GM15510 (cell line): ENCODE measurements around the gene NFIB.

Experiments
- POLR2A ChIP-seq: IDR thresholded peaks from 3 replicates; pipeline ENCODE4 v1.6.1; 2011; ENCODE audit warnings: borderline replicate concordance; ENCODE audit not compliant: insufficient read length; ENCODE audit errors: extremely low read depth

Gene NFIB

DNA sequence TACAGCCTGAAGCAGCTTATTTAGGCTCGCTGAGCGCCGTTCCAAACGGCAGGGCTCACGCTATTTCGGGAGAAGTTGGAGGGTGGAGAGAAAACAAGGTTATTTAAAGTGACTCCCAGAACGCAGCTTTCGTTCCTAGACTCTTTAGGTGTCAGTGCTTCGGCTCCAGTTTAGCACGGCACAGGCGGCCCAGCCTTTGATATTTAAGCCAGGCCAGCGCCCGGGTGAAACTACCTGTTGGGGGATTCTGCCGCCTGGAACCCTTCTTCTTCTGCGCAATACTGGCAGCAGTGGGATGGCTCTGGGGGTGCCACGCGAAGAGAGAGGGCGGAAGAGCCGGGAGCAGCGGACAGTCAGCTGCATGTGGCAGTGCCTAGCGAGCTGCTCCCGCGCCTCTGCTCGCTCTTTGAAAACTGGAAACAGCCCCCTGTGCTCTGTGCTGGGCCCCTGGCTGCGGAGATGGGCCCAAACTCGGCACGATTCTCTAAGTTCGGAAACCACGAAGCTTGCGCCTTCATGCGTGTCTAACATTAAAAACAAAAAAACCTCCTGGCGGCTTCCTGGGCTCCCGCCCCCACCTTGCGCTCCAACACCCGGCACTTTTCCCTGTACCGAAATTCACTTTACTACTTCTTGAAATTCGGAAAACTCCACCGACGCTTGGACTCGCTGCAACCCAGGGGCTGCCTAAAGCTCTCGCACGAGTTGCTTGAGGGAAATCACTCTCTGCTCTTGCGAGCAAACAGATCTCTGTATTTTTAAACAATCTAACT is 34.6 kb upstream of the NFIB start:
- no peak for TF ChIP-seq POLR2A

DNA sequence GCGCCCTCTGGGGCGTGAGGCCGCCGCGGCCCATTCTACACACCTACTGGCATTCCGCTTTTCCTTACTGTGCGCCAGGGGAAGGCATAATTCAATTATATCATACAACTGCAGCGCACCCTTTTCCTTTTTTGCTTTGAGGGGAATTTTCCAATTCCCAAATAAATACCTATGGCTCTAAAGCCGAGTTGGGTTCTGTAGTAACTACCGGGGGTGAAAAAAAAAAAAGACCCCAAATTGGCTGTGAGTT is 34.1 kb upstream of the NFIB start:
- no peak for TF ChIP-seq POLR2A

DNA sequence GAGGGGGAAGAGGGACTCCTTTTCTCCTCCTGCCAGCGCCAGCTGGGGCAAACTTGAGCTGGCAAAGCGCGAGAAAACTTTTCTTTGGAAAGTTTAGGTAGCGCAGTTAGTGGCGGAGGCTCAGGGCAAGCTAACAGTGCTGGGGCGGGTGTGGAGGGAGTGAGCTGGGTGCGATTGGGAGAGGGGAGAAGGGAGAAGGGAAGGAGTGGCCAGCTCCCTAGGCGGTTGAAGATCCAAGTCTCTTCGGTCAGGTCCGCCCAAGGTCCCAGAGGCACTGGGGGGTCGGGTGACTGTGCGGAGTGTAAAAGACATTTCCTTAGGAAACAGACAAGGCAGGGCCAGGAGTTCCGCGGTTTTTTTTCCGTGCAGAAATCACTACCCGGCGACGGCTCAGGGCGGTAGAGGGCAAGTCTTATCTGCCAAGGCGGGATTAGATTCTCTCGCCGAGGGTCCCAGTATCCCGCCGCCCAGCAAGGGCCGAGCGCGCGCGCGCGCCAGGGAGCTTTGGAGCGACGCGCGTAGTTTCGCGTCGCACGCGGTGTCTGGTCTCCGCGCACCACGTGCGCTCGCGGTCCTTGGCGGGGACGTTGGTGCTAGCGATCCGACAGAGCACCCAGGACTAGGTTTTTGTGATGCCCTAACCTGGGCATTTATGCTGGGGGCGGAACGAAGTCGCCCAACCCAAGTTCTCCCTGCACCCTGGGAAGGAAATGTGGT is 33.6 kb upstream of the NFIB start:
- TF ChIP-seq POLR2A: no peak

DNA sequence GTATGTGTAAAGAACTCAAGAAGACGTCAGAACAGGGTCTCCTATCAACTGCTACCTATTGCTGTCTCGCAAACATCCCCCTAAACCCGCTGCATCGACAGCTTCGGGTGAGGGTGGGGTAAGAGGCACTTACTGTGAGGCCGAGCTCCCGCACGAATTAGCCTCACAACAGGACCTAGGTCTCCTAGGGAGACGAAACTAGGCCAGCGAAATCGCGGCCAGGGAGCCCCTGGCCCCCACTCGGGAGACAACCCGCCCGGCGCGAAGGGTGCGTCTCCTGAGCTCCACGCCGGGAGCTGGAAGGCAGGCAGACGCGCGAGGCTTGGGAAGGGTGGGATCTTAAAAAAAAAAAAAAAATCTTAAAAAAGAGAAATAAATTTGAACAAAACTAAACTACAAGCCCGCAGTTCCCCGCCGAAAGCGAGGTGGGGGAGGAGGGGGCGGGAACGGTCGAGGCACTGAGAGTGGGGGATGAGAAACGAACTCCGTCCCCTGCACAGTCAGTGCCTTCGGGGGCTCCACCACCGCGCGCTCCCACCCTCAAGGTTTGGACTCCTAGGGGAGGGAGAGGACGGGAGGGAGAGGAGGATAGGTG is 33.0 kb upstream of the NFIB start:
- no peak for TF ChIP-seq POLR2A

DNA sequence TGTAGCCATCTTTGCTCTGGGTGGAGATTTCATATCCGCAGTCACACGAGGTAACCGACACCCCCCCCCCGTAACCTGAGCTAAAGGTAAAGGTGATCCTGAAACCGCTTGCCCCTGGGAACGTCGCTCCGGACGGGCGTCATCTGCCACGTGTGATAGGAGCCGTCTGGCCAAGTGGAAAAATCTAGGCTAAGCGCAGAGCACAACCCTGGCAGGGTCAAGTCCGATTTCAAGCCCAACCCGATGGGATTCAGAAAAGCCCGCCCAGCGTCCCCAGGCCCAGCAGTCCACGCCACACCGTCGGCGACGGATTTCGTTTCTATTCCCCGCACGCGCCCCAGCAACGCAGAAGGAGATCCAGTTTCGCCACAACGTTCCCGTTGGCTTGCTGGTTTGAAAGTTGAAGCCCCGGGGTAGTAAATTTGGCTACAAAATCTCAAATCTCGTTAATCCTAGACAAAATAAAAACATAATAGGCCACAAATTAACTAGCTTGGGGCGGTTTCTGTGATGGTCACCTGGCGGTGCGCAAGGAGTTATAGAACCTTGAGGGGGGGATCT is 32.4 kb upstream of the NFIB start:
- no peak for TF ChIP-seq POLR2A

DNA sequence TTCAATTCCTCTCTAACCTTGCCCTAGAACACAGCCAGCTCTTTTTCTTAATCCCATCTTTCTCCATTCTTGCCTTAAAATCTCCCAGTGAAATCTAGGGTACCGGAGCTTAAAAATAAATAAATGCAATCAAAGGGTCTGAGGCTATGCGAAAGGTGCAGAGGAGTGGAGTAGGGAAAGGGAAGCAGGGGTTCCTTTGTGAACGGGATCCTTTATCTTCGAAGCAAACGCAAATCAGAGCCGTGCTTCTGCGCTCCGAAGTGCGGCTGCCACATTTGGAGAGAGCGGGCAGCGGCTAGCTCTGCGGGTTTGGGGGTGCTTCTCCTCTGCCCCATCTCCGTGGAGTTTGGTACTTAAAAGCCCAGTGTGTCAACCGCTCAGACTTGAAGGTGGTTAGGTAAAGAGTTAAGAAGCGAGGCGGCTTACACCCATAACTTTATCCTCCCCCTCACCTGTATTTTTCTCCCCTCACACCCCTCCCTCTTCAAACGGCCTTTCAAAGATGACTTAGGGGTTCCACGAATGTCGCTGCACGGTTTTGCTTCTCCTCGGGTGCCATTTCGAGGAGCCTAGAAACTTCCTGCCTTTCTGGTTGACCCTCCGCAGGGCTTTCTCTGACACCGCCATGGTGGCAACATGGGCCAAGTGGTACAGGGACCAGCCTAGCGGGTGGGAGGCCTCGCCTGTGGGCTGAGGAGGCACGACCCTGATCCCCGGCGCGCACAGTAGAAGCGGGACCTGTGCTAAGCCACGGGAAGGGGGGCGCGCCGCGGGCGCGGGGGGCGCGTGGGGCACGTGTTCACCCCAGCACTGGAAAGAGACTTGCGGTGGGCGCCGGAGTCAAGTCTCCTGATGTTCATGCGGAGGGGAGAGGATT is 31.7 kb upstream of the NFIB start:
- no peak for TF ChIP-seq POLR2A

DNA sequence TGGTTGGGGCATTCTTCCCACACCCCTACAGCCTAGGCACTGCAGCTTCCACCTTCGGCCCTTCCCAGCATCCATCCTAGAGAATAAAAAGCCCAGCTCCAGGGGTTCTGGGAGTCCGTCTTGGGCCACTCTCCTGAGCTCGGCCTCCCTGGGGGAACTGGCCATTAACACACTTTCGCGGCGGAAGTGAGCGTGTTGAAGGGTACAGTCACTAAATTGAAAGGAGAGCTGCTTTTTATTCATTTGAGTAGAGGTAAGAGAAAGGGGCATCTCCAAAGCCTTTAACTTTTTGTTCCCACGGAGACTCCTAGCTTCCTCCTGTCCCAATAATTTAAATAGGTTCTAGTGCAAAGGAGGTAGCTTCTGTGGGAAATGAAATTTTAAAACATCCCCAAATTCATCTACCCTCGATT is 31.0 kb upstream of the NFIB start:
- no peak for TF ChIP-seq POLR2A

DNA sequence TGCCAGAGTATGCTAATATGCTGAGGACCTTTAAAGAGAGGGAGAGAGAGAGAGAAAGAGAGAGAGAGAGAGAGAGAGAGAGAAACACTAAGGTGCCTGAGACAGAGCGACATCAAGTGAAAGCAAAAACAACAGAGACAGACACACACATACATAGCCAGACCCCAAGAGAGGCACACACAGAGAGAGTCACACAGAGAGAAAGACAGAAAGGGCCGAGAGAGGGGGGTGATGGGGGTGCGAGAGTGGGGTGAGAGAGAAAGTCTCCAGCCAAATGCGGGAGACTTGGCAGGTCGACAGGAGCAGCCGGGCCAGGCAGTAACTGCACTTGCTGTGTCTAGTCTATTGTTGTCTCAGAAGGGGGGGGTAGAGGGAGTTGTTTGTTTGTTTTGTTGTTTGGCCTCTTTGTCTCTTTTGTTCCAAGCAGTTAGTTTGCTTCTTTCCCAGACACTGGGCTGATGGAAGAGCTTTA is 30.1 kb upstream of the NFIB start:
- TF ChIP-seq POLR2A: no peak

DNA sequence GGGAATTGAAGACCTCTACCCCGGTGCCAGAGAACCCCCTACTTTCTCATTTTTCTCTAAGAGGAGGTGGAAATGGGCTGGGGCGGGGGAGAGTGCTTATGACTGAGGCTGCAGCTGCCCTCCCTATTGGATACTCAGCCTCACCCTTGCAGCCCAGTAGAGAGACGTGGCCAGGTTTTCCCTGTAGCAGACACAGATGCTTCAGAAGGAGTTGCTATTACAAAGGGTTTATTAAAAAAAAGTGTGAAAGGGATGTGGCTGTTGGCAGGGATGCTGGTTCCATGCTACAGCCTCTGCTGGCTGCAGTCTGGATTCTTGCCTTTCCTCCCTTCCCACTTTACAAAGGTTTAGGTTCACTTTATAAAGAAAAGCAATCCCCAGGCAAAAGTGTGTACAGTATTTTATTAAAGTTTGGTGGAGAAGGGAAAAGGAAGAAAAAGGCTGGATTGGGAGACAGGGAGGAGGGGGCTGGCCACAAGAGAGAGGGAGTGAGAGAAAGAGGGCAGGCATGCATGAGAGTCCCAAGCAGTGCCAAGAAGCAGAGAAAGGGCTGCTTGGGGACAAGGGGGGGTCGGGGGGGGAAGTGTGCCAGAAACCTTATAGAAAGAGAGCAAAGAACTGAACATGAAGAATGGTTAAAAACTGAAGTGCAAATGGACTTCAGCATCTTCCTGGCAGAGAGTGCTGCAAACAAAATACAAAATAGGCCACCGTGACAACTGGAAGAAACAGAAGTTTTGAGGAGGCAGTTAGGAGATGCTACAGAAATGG is 29.5 kb upstream of the NFIB start:
- no peak for TF ChIP-seq POLR2A

DNA sequence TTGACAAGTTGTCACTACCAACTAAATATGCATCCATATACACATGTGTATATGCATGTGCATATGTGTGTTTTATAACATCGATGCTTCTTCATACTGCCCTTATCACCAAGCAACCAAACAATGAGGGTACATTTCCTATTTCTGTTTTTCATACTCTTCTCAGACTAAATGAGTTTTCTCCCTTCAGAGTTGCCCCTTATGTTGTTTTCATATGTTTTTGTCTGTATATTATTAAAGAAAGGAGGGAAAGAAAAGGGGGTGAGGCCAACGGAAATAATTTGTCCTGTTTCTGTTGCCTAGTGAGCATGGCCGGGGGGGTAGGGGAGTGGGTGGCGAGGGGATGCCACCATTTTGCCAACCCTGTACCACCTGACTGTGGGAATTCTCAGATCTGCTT is 28.8 kb upstream of the NFIB start:
- TF ChIP-seq POLR2A: no peak

DNA sequence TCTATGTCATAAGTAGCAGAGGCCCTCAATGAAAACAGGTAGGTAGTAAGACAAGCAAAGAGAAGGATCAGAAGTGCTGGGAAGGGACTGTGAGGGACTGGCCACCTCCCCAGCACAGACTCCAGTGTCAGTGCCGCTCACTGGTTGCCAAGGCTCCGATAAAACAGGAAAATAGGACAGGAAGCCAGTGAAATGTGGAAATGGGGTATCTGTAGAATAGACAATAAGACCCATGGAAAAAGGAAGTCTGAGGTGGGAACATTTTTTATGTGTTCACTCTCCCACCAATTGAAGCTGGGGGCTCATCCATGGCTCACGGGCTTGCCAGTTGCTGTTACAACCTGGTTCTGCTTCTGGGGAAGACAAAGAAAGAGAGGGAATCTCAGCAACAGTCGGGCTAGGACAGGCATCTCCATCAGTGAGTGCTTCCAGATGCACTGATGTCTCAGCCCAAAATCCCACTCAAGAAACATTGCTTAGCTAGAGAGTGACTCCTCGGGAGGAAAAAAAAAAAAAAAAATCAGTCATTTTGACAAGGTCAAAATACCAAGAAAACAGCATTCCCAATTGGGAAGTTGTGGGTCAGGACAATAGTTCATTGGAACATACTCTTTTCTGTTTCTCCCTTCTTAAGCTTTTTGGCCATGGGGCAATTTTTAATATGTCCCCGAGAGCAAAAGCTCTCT is 27.6 kb upstream of the NFIB start:
- TF ChIP-seq POLR2A: no peak

DNA sequence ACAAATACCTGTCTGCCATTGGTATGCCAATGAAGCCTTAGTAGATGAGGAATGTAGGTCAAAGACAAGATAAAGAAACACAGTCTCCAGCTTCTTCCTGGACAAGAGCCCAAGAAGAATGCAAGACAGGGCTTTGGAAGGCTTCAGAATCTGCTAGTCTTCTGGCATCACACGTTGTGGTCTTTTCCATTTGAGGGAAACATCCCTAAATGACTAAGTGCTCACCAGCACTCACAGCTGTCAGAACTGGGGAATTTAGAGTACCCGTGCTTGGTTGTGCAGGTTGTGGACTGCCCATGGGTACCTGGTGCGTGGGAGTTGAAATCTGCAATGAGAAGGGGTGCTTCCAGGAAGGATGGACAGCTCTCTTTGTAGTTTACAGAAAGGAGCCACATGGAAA is 27.1 kb upstream of the NFIB start:
- TF ChIP-seq POLR2A: no peak

DNA sequence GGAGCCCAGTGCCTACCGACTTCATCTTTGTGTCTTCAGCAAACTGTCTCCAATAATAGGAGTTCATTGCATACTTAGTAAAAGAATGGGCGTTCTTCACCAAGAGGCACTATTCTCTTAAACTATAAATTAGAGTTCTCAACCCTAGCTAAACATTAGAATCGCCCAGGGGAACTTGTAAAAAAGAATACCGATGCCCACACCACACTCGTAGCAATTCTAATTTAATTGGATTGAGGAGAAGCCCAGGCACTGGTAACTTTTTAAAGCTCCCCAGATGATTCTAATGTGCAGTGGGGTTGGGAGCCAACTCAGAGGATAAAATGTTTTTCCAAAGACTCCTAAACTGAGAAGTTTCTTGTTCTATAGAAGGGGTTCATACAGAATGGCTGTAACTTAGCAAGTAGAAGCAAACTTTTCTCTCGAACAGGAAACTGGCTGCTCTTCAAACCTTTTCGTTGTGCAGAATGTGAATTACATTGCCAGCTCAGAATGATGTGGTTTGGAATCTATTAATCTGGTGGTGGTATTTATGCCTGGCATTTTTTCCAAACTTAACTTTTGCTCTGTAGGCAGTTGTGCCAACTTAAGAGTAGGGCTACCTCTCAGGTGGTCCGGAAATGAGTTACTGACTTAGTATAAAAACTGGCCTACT is 26.4 kb upstream of the NFIB start:
- no peak for TF ChIP-seq POLR2A
